ENCODE measurements around the gene TUBA3E. TPM values are rescaled to one million over a fixed set of nuclear protein-coding genes. Genes with fewer than 3 reads are reported as not detected.
"Not testable (repeated sequence)": the region's sequence is repeated elsewhere in the genome, so short reads cannot be mapped to it uniquely, and the experiment has no call there.

The TUBA3E gene
- total and polyA plus RNA-seq, 2 of the 8 experiments (the other 6 are each of a cell fraction or from before 2014, with no cell fraction given), result not detected

- H3K4me2 ChIP-seq (ENCODE audit: insufficient read depth in 1 of 2, low read depth in 2 of 2, low read length in 2 of 2); H4K20me1 ChIP-seq (replicated peaks in 1 of 2; ENCODE audit: control insufficient read depth in 1 of 2, insufficient read depth in 2 of 2, low read length in 2 of 2); CTCF ChIA-PET (ENCODE audit: partially characterized antibody); H4K5ac ChIP-seq (ENCODE audit: insufficient read length, low read depth, low read length); H2BK20ac ChIP-seq (ENCODE audit: low read length); H3K4me1 ChIP-seq (replicated peaks in 1 of 4; ENCODE audit: control insufficient read depth in 3 of 4, insufficient read depth in 4 of 4, low read length in 3 of 4); H3K36me3 ChIP-seq (ENCODE audit: control insufficient read depth in 2 of 4, insufficient read depth in 4 of 4, low read length in 3 of 4); H3K14ac ChIP-seq (ENCODE audit: insufficient read length); DNase-seq (ENCODE audit: low read depth in 1 of 2, low spot score in 2 of 2); H4K91ac ChIP-seq (replicated peaks; ENCODE audit: insufficient read length, low read length); H2BK15ac ChIP-seq (ENCODE audit: low read length); H3K9me3 ChIP-seq (ENCODE audit: insufficient read depth in 2 of 2, low read depth in 1 of 2, low read length in 1 of 2); H3K27ac ChIP-seq (ENCODE audit: low read depth, low read length); H4K8ac ChIP-seq (ENCODE audit: extremely low read depth, insufficient read depth, low read length); H3K4ac ChIP-seq (replicated peaks; ENCODE audit: insufficient read length, low read depth, low read length); H3K79me2 ChIP-seq (ENCODE audit: control insufficient read depth in 1 of 2, insufficient read depth in 2 of 2, low read length in 2 of 2); H2AFZ ChIP-seq (ENCODE audit: low read length); H3K56ac ChIP-seq (replicated peaks; ENCODE audit: insufficient read length, low read depth, low read length); H2BK5ac ChIP-seq (ENCODE audit: low read depth, low read length); H3K18ac ChIP-seq (ENCODE audit: extremely low read depth, low read length); H3K27me3 ChIP-seq (replicated peaks in 1 of 4; ENCODE audit: control insufficient read depth in 3 of 4, extremely low read depth in 1 of 4, insufficient read depth in 3 of 4, low read length in 3 of 4); H3K79me1 ChIP-seq (ENCODE audit: low read depth, low read length); H2BK12ac ChIP-seq (ENCODE audit: low read depth, low read length); H2AK5ac ChIP-seq (ENCODE audit: low read depth, low read length); H3K23ac ChIP-seq (ENCODE audit: insufficient read length); POLR2A ChIA-PET (ENCODE audit: partially characterized antibody); H3K23me2 ChIP-seq (ENCODE audit: low read depth, low read length); H3K4me3 ChIP-seq (ENCODE audit: extremely low read depth in 1 of 4, insufficient read depth in 2 of 4, low read depth in 3 of 4, low read length in 4 of 4); H3K9ac ChIP-seq (replicated peaks in 1 of 4; ENCODE audit: extremely low read depth in 1 of 4, low read depth in 3 of 4, low read length in 3 of 4); H2BK120ac ChIP-seq (replicated peaks; ENCODE audit: low read depth, low read length): not testable (repeated sequence)
- 96% methylated on average over 2 of the region's 3 CpGs; no CpG with 5 or more reads in 1 of the 2 experiments for WGBS, 2 experiments (ENCODE audit: extremely low coverage in 1 of 2, insufficient coverage in 1 of 2, insufficient read length in 1 of 2, insufficient replicate concordance in 2 of 2, low coverage in 1 of 2, low lambda C conversion rate in 2 of 2, missing lambda C conversion rate in 1 of 2)
- peak; percentile 57 for FAIRE-seq
These were observed 4.9 kb upstream of the TUBA3E start for GRCh38 chr2:130203150-130203549.

GRCh38 chr2:130202518-130202917, 4.3 kb upstream of the TUBA3E start:
- H4K20me1 ChIP-seq (replicated peaks in 1 of 2; ENCODE audit: control insufficient read depth in 1 of 2, insufficient read depth in 2 of 2, low read length in 2 of 2); H3K23me2 ChIP-seq (ENCODE audit: low read depth, low read length); H2AFZ ChIP-seq (ENCODE audit: low read length); H2BK15ac ChIP-seq (ENCODE audit: low read length); POLR2A ChIA-PET (ENCODE audit: partially characterized antibody); H3K27me3 ChIP-seq (replicated peaks in 1 of 4; ENCODE audit: control insufficient read depth in 3 of 4, extremely low read depth in 1 of 4, insufficient read depth in 3 of 4, low read length in 3 of 4); H2BK5ac ChIP-seq (ENCODE audit: low read depth, low read length); H3K9me3 ChIP-seq (ENCODE audit: insufficient read depth in 2 of 2, low read depth in 1 of 2, low read length in 1 of 2); H3K79me1 ChIP-seq (ENCODE audit: low read depth, low read length); H4K8ac ChIP-seq (ENCODE audit: extremely low read depth, insufficient read depth, low read length); H4K91ac ChIP-seq (replicated peaks; ENCODE audit: insufficient read length, low read length); H3K4ac ChIP-seq (replicated peaks; ENCODE audit: insufficient read length, low read depth, low read length); H3K18ac ChIP-seq (ENCODE audit: extremely low read depth, low read length); FAIRE-seq; H2BK20ac ChIP-seq (ENCODE audit: low read length); H3K27ac ChIP-seq (ENCODE audit: low read depth, low read length); H2AK5ac ChIP-seq (ENCODE audit: low read depth, low read length); H3K36me3 ChIP-seq (ENCODE audit: control insufficient read depth in 2 of 4, insufficient read depth in 4 of 4, low read length in 3 of 4); H3K56ac ChIP-seq (replicated peaks; ENCODE audit: insufficient read length, low read depth, low read length); H3K4me1 ChIP-seq (replicated peaks in 1 of 4; ENCODE audit: control insufficient read depth in 3 of 4, insufficient read depth in 4 of 4, low read length in 3 of 4); H3K9ac ChIP-seq (replicated peaks in 1 of 4; ENCODE audit: extremely low read depth in 1 of 4, low read depth in 3 of 4, low read length in 3 of 4); H3K14ac ChIP-seq (ENCODE audit: insufficient read length); CTCF ChIA-PET (ENCODE audit: partially characterized antibody); H2BK12ac ChIP-seq (ENCODE audit: low read depth, low read length); H3K4me3 ChIP-seq (ENCODE audit: extremely low read depth in 1 of 4, insufficient read depth in 2 of 4, low read depth in 3 of 4, low read length in 4 of 4); DNase-seq (ENCODE audit: low read depth in 1 of 2, low spot score in 2 of 2); H3K4me2 ChIP-seq (ENCODE audit: insufficient read depth in 1 of 2, low read depth in 2 of 2, low read length in 2 of 2); H2BK120ac ChIP-seq (replicated peaks; ENCODE audit: low read depth, low read length); H4K5ac ChIP-seq (ENCODE audit: insufficient read length, low read depth, low read length); H3K79me2 ChIP-seq (ENCODE audit: control insufficient read depth in 1 of 2, insufficient read depth in 2 of 2, low read length in 2 of 2); H3K23ac ChIP-seq (ENCODE audit: insufficient read length): not testable (repeated sequence)
- WGBS, 2 experiments (ENCODE audit: extremely low coverage in 1 of 2, insufficient coverage in 1 of 2, insufficient read length in 1 of 2, insufficient replicate concordance in 2 of 2, low coverage in 1 of 2, low lambda C conversion rate in 2 of 2, missing lambda C conversion rate in 1 of 2), result no CpG with 5 or more reads among the region's 7 CpGs

Measured in H1 (cell line).